Activated CD4-positive, alpha-beta T cell treated with anti-CD3 and anti-CD28 coated beads for 36 hours (primary cell): ENCODE data around the gene ZC3H8. TPM values are rescaled to one million over a fixed set of nuclear protein-coding genes. Genes with fewer than 3 reads are reported as not detected.
"Not testable (repeated sequence)": the region's sequence is repeated elsewhere in the genome, so short reads cannot be mapped to it uniquely, and the experiment has no call there.

ENCODE experiments used
- ATAC-seq: fragments of 200-7000 bp; cut with Tn5 transposase; one replicate; pipeline ENCODE4 v1.10.0; 2021; ENCODE audit warnings: mild to moderate bottlenecking, moderate library complexity
- CTCF ChIA-PET: fragments of 350-600 bp; sonication (Branson Sonifier 250); formaldehyde crosslinking; loops from one replicate; lab custom pipeline; 2021; ENCODE audit warnings: antibody characterized with exemption; lab: Charles Lee
- POLR2A ChIA-PET: fragments of 350-600 bp; sonication (Branson Sonifier 250); formaldehyde crosslinking; loops from one replicate; lab custom pipeline; 2021; ENCODE audit warnings: antibody characterized with exemption, inconsistent platforms; lab: Charles Lee
- DNase-seq: peaks from one replicate; pipeline ENCODE4 v3.0.0-alpha.2; 2020
- H3K27ac Mint-ChIP-seq: one replicate; pipeline ENCODE4 v1.8.0; 2021; ENCODE audit warnings: mixed read lengths
- H3K27me3 Mint-ChIP-seq: one replicate; pipeline ENCODE4 v1.8.0; 2021; ENCODE audit warnings: mixed read lengths
- H3K36me3 Mint-ChIP-seq: one replicate; pipeline ENCODE4 v1.8.0; 2021; ENCODE audit warnings: low read depth, mixed read lengths
- H3K4me1 Mint-ChIP-seq: one replicate; pipeline ENCODE4 v1.8.0; 2021; ENCODE audit warnings: mixed read lengths
- H3K4me3 Mint-ChIP-seq: one replicate; pipeline ENCODE4 v1.8.0; 2021; ENCODE audit warnings: mild to moderate bottlenecking, moderate library complexity, mixed read lengths
- H3K9me3 Mint-ChIP-seq: one replicate; pipeline ENCODE4 v1.8.0; 2021; ENCODE audit warnings: low read depth, mixed read lengths
- intact Hi-C, 2 experiments: fragments of 100-400 bp; cut with DNase I in 1 of 2; cut with micrococcal nuclease in 1 of 2; formaldehyde crosslinking; loops; one replicate each; pipeline versions ENCODE4 v1.14.2 to v1.15.1; 2022 to 2024; cut with DNase I, micrococcal nuclease
- total RNA-seq, 2 experiments: library from RNA; stranded (reverse); gene quantifications; one replicate each; pipeline ENCODE4 v1.2.3, GENCODE V29; 2021

The ZC3H8 gene
- total RNA-seq: 10 to 100 TPM; 21.6 to 27.1 TPM

- ATAC-seq (peak; percentile 92), DNase-seq (peak; percentile 98)
- peaks cover 9% of the 10 kb centered on the region for H3K36me3 Mint-ChIP-seq
- no peaks in the 10 kb centered on the region for H3K27me3 Mint-ChIP-seq
- H3K9me3 Mint-ChIP-seq: no peaks in the 10 kb centered on the region
- peak within 1 kb of the TSS; percentile 88 for H3K27ac Mint-ChIP-seq
- ChIA-PET CTCF (interaction anchor here (0.7 to 2.2 kb wide), 10 partner anchors 11 to 279 kb away, joined by 3 to 7 read pairs (median 4); no protein-coding TSS in a partner anchor), POLR2A (interaction anchor here (0.6 to 1.8 kb wide), 3 partner anchors 71 to 371 kb away, joined by 5 read pairs; partner anchors contain the start of gene TMEM87B)
- H3K4me1 Mint-ChIP-seq: peaks cover 19% of the 10 kb centered on the region
- no peak within 1 kb of the TSS for H3K4me3 Mint-ChIP-seq
- intact Hi-C loops: loop anchor here (1.0 to 10.0 kb wide), 17 partner anchors 21 to 393 kb away; partner anchors contain the start of genes CHCHD5 (in 2 of the 2), POLR1B (in 2 of the 2), TMEM87B (in 2 of the 2) and ZC3H6 (in 2 of the 2)
Measured at GRCh38 chr2:112254466-112255240, at the start of gene ZC3H8. TSS of gene ZC3H8 (minus strand) at chr2:112255042. CDS start at chr2:112254981, 61 bp downstream.

GRCh38 chr2:112304298-112304941 is 49.6 kb upstream of the ZC3H8 start:
- ATAC-seq (no peak), DNase-seq (no peak)
- peaks cover 29% of the 10 kb centered on the region for H3K36me3 Mint-ChIP-seq
- intact Hi-C loops: no loop called here
- POLR2A ChIA-PET: no interaction called here
- H3K9me3 Mint-ChIP-seq: peaks cover 2% of the 10 kb centered on the region
- CTCF ChIA-PET: no interaction called here
- no peak overlapping the region for H3K4me3 Mint-ChIP-seq
- H3K4me1 Mint-ChIP-seq: peaks cover 6% of the 10 kb centered on the region
- H3K27ac Mint-ChIP-seq: no peak overlapping the region
- no peaks in the 10 kb centered on the region for H3K27me3 Mint-ChIP-seq

GRCh38 chr2:112301973-112302372 is 47.1 kb upstream of the ZC3H8 start:
- H3K36me3 Mint-ChIP-seq: peaks cover 24% of the 10 kb centered on the region
- H3K9me3 Mint-ChIP-seq: peaks cover 2% of the 10 kb centered on the region
- H3K27me3 Mint-ChIP-seq: no peaks in the 10 kb centered on the region
- H3K4me3 Mint-ChIP-seq: no peak overlapping the region
- ChIA-PET CTCF (interaction anchor here (1.4 kb wide), 1 partner anchor 180 kb away, joined by 3 read pairs; no protein-coding TSS in a partner anchor), POLR2A (no interaction called here)
- DNase-seq: no peak
- H3K4me1 Mint-ChIP-seq: peaks cover 6% of the 10 kb centered on the region
- H3K27ac Mint-ChIP-seq: no peak overlapping the region
- no peak for ATAC-seq
- intact Hi-C loops: no loop called here

- ATAC-seq (no peak), DNase-seq (no peak)
- peaks cover 2% of the 10 kb centered on the region for H3K9me3 Mint-ChIP-seq
- H3K27me3 Mint-ChIP-seq: no peaks in the 10 kb centered on the region
- ChIA-PET POLR2A (no interaction called here), CTCF (interaction anchor here (0.6 kb wide), 1 partner anchor 193 kb away, joined by 3 read pairs; no protein-coding TSS in a partner anchor)
- intact Hi-C loops: no loop called here
- no peak overlapping the region for H3K27ac Mint-ChIP-seq
- no peak overlapping the region for H3K4me3 Mint-ChIP-seq
- peaks cover 10% of the 10 kb centered on the region for H3K4me1 Mint-ChIP-seq
- H3K36me3 Mint-ChIP-seq: peaks cover 24% of the 10 kb centered on the region
Measured at GRCh38 chr2:112301171-112301584, 46.3 kb upstream of the ZC3H8 start.

DNA sequence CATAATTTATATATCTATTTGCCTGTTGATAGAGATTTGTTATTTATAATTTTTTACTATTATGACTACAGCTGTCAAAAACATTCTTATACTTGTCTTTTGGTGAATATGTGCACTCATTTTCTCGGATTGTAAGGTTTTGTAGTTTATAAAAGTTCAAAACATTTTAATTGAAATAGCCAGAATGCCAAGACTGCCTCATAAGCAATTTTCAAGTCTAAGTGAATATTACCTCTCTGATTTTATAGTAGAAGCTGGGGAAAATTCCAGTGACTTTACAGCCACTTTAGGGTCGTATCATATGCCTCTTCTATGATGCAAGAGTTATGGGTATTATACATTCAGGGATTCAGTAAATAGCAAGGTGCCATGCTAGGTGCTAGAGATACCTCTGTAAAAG is 41.6 kb upstream of the ZC3H8 start:
- ChIA-PET POLR2A (no interaction called here), CTCF (no interaction called here)
- Mint-ChIP-seq H3K4me1 (peaks cover 8% of the 10 kb centered on the region), H3K9me3 (peaks cover 2% of the 10 kb centered on the region), H3K27ac (no peak overlapping the region), H3K36me3 (peaks cover 8% of the 10 kb centered on the region), H3K27me3 (no peaks in the 10 kb centered on the region), H3K4me3 (no peak overlapping the region)
- intact Hi-C loops: no loop called here
- no peak for ATAC-seq
- no peak for DNase-seq

GRCh38 chr2:112295407-112296078 is 40.7 kb upstream of the ZC3H8 start:
- Mint-ChIP-seq H3K27me3 (no peaks in the 10 kb centered on the region), H3K36me3 (peaks cover 3% of the 10 kb centered on the region), H3K4me3 (no peak overlapping the region), H3K9me3 (peaks cover 2% of the 10 kb centered on the region), H3K27ac (no peak overlapping the region), H3K4me1 (peaks cover 8% of the 10 kb centered on the region)
- no peak for DNase-seq
- intact Hi-C loops: no loop called here
- CTCF ChIA-PET: interaction anchor here (0.6 to 1.7 kb wide), 7 partner anchors 11 to 173 kb away, joined by 3 to 5 read pairs (median 4); no protein-coding TSS in a partner anchor
- no peak for ATAC-seq
- POLR2A ChIA-PET: no interaction called here

- Mint-ChIP-seq H3K27me3 (no peaks in the 10 kb centered on the region), H3K36me3 (no peaks in the 10 kb centered on the region), H3K27ac (no peak overlapping the region), H3K4me3 (no peak overlapping the region), H3K4me1 (peaks cover 8% of the 10 kb centered on the region), H3K9me3 (no peaks in the 10 kb centered on the region)
- no peak for DNase-seq
- intact Hi-C loops: no loop called here
- ChIA-PET CTCF (no interaction called here), POLR2A (no interaction called here)
- no peak for ATAC-seq
Measured at GRCh38 chr2:112293636-112294401, 39.0 kb upstream of the ZC3H8 start.

- no peaks in the 10 kb centered on the region for H3K36me3 Mint-ChIP-seq
- ChIA-PET CTCF (interaction anchor here (0.7 kb wide), 1 partner anchor 393 kb away, joined by 3 read pairs; no protein-coding TSS in a partner anchor), POLR2A (no interaction called here)
- no peak for ATAC-seq
- H3K27me3 Mint-ChIP-seq: no peaks in the 10 kb centered on the region
- no peaks in the 10 kb centered on the region for H3K9me3 Mint-ChIP-seq
- H3K4me3 Mint-ChIP-seq: no peak overlapping the region
- DNase-seq: no peak
- no peak overlapping the region for H3K27ac Mint-ChIP-seq
- intact Hi-C loops: no loop called here
- peaks cover 7% of the 10 kb centered on the region for H3K4me1 Mint-ChIP-seq
Measured at GRCh38 chr2:112290648-112291047, 35.8 kb upstream of the ZC3H8 start.

- no peaks in the 10 kb centered on the region for H3K36me3 Mint-ChIP-seq
- peaks cover 7% of the 10 kb centered on the region for H3K4me1 Mint-ChIP-seq
- no peak overlapping the region for H3K4me3 Mint-ChIP-seq
- CTCF ChIA-PET: no interaction called here
- ATAC-seq (no peak), DNase-seq (no peak)
- H3K27me3 Mint-ChIP-seq: no peaks in the 10 kb centered on the region
- intact Hi-C loops: no loop called here
- H3K9me3 Mint-ChIP-seq: no peaks in the 10 kb centered on the region
- POLR2A ChIA-PET: no interaction called here
- H3K27ac Mint-ChIP-seq: no peak overlapping the region
Measured at GRCh38 chr2:112290088-112290487, 35.2 kb upstream of the ZC3H8 start.

- H3K36me3 Mint-ChIP-seq, ATAC-seq, intact Hi-C loops, H3K27me3 Mint-ChIP-seq, H3K9me3 Mint-ChIP-seq, DNase-seq, H3K4me3 Mint-ChIP-seq, POLR2A ChIA-PET, H3K27ac Mint-ChIP-seq: not testable (repeated sequence)
- CTCF ChIA-PET: interaction anchor here (0.6 kb wide), 1 partner anchor 156 kb away, joined by 3 read pairs; no protein-coding TSS in a partner anchor
- peaks cover 32% of the 10 kb centered on the region for H3K4me1 Mint-ChIP-seq
Measured at GRCh38 chr2:112283535-112283934, 28.7 kb upstream of the ZC3H8 start.
